ENCODE measurements around the gene PPP1R3E.
"Not testable (repeated sequence)": the region's sequence is repeated elsewhere in the genome, so short reads cannot be mapped to it uniquely, and the experiment has no call there.

The PPP1R3E gene, protein sequence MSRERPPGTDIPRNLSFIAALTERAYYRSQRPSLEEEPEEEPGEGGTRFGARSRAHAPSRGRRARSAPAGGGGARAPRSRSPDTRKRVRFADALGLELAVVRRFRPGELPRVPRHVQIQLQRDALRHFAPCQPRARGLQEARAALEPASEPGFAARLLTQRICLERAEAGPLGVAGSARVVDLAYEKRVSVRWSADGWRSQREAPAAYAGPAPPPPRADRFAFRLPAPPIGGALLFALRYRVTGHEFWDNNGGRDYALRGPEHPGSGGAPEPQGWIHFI

DNA sequence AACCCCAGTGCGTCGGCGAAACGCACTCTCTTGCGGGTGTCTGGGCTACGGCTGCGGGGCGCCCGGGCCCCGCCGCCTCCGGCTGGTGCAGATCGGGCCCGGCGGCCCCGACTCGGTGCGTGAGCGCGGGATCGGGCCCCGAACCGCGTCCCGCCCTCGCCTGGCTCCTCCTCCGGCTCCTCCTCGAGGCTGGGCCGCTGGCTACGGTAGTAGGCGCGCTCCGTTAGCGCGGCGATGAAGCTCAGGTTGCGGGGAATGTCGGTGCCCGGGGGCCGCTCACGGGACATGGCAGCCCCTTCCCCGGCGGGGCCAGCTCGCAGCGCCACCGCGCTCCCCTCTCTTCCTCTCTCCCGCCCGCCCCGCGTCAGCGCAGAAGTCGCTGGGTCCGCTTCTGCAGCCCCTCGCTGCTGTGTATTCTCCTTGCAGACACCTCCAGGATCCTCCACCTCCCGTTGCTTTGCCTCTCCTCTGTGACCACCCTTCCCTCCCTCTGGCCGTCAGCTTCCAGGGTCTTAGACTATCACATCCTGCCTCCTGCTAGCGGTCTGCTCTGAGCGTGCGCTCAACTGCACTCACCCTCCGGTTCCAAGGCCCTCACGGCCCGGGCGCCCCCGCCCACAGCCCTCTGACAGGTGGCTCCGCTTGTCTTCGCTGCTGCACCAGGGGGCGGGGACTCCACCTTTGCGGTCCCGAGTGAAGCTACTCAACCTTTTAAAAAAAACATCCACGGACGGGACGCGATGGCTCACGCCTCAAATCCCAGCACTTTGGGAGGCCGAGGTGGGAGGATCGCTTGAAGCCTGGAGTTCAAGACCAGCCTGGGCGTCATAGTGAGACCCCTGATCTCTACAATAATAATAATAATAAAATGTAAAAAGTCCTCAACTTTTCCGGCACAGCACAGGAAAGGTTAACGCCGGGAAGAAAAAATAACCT, at the start of gene PPP1R3E:
PPP1R3E (minus strand) TSS at position 570 of the 936 bp plus-strand sequence; CDS start at position 287, 283 bp downstream.
- peak; percentile 82 for DNase-seq (ENCODE audit: low spot score)

- DNase-seq (ENCODE audit: low spot score) = no peak
These were observed 49.2 kb upstream of the PPP1R3E start for GRCh38 chr14:23351681-23352505.

GRCh38 chr14:23349156-23349845, 46.6 kb upstream of the PPP1R3E start:
- no peak for DNase-seq (ENCODE audit: low spot score)

GRCh38 chr14:23348297-23348655, 45.6 kb upstream of the PPP1R3E start:
- no peak for DNase-seq (ENCODE audit: low spot score)

DNA sequence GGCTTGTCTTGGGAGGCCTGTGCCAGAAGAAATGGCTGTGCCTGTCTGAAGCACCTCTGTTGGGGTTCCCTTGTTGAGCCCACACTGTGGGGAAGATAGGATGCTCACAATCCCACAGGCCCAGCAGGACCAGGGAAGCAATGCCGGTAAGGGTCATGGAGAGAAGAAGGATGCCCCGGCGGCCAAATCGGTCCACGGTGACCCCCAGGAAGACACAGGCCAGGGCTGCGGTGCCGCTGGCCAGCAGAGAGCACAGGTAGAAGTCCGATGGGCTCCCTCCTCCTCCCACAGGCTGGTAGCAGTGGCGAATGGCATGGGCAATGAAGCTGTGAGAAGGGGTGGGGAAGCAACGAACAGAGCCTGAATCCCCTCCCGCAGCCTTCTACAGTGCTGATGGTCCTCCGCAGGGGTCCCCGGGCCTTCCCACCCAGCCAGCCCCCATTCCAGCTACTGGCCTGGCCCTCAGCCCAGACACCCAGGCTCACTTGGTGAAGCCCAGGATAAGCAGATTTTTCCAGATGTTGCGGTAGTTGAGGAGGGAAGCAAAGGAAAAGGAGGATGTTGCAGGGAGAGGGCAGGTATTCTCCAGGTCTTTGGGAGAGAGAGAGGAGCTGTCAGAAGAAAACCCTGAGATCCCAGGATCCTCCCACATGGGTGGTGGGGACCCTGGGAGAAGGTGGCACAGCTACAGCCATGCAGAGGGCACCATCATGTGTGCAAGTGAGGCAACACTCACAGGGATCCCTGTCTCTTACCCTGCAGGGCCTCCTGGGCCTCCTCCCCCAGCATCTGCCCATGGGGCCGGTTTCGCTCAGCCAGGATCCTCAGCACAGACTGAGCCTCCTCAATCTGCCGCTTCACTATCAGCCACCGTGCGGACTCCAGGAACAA, 45.0 kb upstream of the PPP1R3E start:
- no peak for DNase-seq (ENCODE audit: low spot score)

GRCh38 chr14:23346693-23347405, 44.2 kb upstream of the PPP1R3E start:
- DNase-seq (ENCODE audit: low spot score) = no peak

DNA sequence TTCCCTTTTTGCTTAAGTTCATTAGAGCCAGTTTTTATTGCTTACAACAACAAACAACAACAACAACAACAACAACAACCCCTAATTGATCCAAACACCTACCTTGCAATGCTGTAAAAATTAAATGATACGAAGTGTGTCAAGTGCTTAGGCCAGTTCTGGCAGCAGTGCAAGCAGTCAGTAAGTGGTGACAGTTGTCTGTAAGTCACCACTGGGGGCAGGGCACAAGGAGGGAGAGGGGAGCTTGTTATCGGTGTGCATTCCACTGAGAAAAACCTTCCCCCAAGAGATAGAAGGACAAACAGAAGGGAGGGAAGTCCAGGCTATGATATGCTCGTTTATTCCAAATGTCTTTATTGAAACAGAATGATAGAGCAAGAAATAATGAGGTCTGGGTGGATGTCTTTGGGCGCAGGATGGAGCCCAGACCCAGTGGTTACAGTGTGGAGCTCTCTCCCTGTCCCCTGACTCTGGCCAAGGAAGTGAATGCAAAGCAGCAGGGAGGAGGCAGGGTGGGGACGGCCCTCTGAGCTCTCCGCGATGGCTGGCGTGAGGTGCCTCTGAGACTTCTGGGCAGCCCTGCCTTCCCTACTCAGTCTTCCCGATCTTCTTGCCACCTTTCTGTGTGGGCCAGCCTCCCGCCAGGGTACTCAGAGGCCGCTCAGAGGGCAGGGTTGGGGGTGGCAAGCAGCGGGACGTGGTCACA, 43.5 kb upstream of the PPP1R3E start:
- no peak for DNase-seq (ENCODE audit: low spot score)

DNA sequence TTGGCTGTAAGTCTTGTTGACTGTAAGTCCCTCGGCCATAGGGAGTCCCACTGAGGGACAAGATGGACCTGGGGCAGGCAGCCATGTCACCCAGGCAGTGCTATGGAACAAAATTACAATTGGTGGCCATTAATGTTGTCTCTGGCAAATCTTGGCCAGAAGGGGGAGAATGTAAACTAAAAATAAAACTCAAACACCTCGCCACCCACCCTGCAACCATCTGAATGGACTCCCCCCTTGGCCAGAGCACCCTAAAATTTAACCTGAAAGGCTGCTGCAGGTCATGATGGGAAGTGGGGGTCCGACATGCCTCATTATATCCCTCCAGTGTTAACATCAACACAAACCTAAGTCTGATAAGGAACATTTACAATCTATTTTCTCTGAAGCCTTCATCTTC, 41.8 kb upstream of the PPP1R3E start:
- no peak for DNase-seq (ENCODE audit: low spot score)

- DNase-seq (ENCODE audit: low spot score) = no peak
These were observed 37.0 kb upstream of the PPP1R3E start for GRCh38 chr14:23339506-23340268.

GRCh38 chr14:23335623-23336022, 33.0 kb upstream of the PPP1R3E start:
- no peak for DNase-seq (ENCODE audit: low spot score)

DNA sequence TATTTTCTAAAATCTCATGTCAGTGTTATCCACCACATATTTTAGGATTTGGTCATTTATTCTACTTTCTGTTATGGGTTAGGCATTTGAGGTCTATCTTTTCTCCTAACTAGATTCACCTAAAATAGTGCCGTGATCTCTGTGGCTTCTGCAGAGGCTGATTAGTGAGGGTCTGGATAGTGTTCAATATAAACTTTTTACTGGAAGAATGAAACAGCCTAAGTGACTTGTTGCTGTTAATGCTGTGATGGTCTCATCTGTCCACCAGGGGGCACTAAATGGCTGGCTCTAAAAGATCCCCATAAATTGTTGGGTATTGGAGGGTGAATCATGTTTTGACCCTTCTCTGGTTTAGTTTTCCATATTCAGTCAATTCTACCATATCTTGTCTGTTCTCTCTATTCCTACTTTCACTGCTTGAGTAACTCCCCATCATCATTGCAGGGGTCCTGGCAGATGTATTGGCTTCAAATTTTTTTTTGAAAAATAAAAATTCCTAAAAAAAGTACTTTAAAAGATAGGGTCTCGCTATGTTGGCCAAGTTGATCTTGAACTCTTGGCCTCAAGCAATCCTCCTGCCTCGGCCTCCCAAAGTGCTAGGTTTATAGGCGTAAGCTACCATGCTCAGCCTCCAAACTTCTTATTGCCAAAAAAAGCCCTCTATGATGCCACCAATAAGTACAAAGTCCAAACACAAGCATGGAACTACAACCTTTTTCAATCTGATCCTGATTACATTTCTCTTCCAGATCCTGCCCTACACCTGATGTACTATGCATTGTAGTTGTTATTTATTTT, 25.5 kb upstream of the PPP1R3E start:
- peak; percentile 71 for DNase-seq (ENCODE audit: low spot score)

DNA sequence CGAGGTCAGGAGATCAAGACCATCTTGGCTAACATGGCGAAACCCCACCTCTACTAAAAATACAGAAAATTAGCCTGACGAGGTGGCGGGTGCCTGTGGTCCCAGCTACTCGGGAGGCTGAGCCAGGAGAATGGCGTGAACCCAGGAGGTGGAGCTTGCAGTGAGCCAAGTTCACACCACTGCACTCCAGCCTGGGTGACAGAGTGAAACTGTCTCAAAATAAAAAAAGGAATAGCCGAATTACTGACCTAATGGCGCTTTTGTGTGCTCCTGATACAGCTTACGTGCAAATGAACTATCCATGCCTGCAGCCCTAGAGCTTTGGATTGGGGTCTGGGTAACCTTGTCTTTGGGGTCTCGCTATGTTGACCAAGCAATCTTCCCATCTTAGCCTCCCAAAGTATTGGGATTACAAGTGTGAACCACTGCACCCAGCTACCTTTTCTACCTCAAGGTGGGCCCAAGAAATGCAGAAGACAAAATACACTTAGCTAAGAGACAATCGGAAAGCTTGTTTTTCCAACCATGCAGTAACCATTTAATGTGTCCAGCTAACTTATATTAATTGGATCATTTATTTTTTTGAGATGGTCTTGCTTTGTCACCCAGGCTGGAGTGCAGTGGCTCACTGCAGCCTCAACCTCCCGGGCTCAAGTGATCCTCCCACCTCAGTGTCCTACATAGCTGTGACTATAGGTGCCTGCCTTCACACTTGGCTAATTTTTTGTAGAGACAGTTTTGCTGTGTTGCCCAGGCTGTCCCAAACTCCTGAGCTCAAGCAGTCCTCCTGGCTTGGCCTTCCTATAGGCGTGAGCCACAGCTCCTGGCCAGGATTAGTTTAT, 24.1 kb upstream of the PPP1R3E start:
- DNase-seq (ENCODE audit: low spot score) = no peak

- not testable (repeated sequence) for DNase-seq (ENCODE audit: low spot score)
These were observed 23.1 kb upstream of the PPP1R3E start for GRCh38 chr14:23325746-23326145.

DNA sequence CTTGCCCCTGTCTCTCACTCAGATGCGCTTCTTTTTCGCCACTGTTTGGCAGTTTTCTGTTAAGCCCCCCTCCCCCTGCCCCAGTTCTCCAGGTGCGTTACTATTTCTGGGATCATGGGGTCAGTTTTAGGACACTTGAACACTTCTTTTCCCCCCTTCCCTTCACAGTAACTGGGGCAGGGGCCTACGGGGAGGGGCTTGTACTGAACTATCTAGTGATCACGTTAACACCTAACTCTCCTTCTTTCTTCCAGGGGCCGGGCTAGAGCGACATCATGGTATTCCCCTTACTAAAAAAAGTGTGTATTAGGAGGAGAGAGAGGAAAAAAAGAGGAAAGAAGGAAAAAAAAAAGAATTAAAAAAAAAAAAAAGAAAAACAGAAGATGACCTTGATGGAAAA, 22.3 kb upstream of the PPP1R3E start:
- no peak for DNase-seq (ENCODE audit: low spot score)

DNA sequence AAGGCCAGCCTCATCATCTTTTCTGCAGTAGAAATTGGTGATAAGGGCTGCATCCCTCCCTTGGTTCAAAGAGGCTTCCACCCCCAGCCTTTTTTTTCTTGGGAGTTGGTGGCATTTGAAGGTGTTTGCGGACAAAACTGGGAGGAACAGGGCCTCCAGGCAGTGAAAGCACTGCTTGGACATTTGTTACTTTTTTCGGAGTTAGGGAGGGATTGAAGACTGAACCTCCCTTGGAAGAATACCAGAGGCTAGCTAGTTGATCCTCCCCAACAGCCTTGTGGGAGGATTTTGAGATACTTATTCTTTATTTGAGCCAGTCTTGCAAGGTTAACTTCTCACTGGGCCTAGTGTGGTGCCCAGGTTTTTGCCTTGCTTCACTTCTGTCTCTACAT, 21.8 kb upstream of the PPP1R3E start:
- no peak for DNase-seq (ENCODE audit: low spot score)

GRCh38 chr14:23323838-23324454, 21.3 kb upstream of the PPP1R3E start:
- DNase-seq (ENCODE audit: low spot score) = no peak

Measured in kidney tubule cell (primary cell).